B cell (primary cell): Measurements from ENCODE around the gene KRTAP19-7. TPM values are rescaled to one million over a fixed set of nuclear protein-coding genes. Genes with fewer than 3 reads are reported as not detected.

Experiments used
- ATAC-seq: fragments of 200-7000 bp; cut with Tn5 transposase; one replicate; pipeline ENCODE4 v1.10.0; 2021; ENCODE audit warnings: low read depth, mild to moderate bottlenecking, moderate number of reproducible peaks, moderate library complexity
- CTCF ChIA-PET: fragments of 350-600 bp; sonication (Branson Sonifier 250); formaldehyde crosslinking; loops from one replicate; lab custom pipeline; 2021; ENCODE audit warnings: antibody characterized with exemption, inconsistent platforms; lab: Charles Lee
- POLR2A ChIA-PET: fragments of 350-600 bp; sonication (Branson Sonifier 250); formaldehyde crosslinking; loops from one replicate; lab custom pipeline; 2021; ENCODE audit warnings: antibody characterized with exemption; lab: Charles Lee
- DNase-seq: peaks from one replicate; pipeline ENCODE4 v3.0.0; 2013
- H2AFZ ChIP-seq: 2 replicates; pipeline ENCODE4 v1.6.1; 2012; ENCODE audit warnings: mild to moderate bottlenecking, low read depth, low read length; ENCODE audit not compliant: insufficient read depth, poor library complexity, severe bottlenecking
- H3K27ac ChIP-seq, 2 donors: 1 replicate in 1 of 2; 2 replicates in 1 of 2; pipeline ENCODE4 v1.5.1; 2012 to 2013; ENCODE audit warnings: low read length in 2 of 2, mild to moderate bottlenecking in 2 of 2, moderate library complexity in 1 of 2
- H3K27me3 ChIP-seq, 4 experiments: fragments of 200-600 bp in 1 of 4; sonication (generic) in 1 of 4; replicated peaks in 1 of 4; 1 replicate in 2 of 4; 2 replicates in 2 of 4; pipeline versions ENCODE4 v1.6.1 to v1.7.0; 2013 to 2016; ENCODE audit warnings: low read length in 3 of 4, mild to moderate bottlenecking in 2 of 4, mixed read lengths in 1 of 4, moderate library complexity in 1 of 4; ENCODE audit not compliant: insufficient read depth in 4 of 4, control insufficient read depth in 3 of 4; ENCODE audit errors: control extremely low read depth in 1 of 4
- H3K36me3 ChIP-seq, 2 experiments: replicated peaks in 1 of 2; 1 replicate in 1 of 2; 2 replicates in 1 of 2; pipeline versions ENCODE4 v1.6.1 to v1.7.1; 2013; ENCODE audit warnings: low read length in 1 of 2; ENCODE audit not compliant: insufficient read depth in 2 of 2, control insufficient read depth in 1 of 2; ENCODE audit errors: control extremely low read depth in 1 of 2, extremely low read depth in 1 of 2
- H3K4me1 ChIP-seq, 2 donors: fragments of 200-600 bp in 1 of 2; sonication (generic) in 1 of 2; 1 replicate in 1 of 2; 2 replicates in 1 of 2; pipeline versions ENCODE4 v1.5.1 to v1.6.1; 2013 to 2017; ENCODE audit warnings: low read length in 2 of 2; ENCODE audit not compliant: control insufficient read depth in 2 of 2, insufficient read depth in 2 of 2
- H3K4me2 ChIP-seq: replicated peaks from 2 replicates; pipeline ENCODE3; 2012; ENCODE audit warnings: mild to moderate bottlenecking, low read depth, low read length; ENCODE audit not compliant: poor library complexity, severe bottlenecking
- H3K4me3 ChIP-seq, 5 experiments: fragments of 200-600 bp in 1 of 5; sonication (generic) in 1 of 5; 1 replicate in 3 of 5; 2 replicates in 2 of 5; pipeline versions ENCODE4 v1.5.1 to v1.7.0; 2011 to 2016; ENCODE audit warnings: low read length in 4 of 5, mild to moderate bottlenecking in 4 of 5, low read depth in 2 of 5, control low read depth in 1 of 5, moderate library complexity in 1 of 5; ENCODE audit not compliant: insufficient read depth in 1 of 5; ENCODE audit errors: control extremely low read depth in 1 of 5, extremely low read depth in 1 of 5
- H3K79me2 ChIP-seq: fragments of 200-600 bp; sonication (generic); one replicate; pipeline ENCODE4 v1.6.0; 2016; ENCODE audit warnings: low read length; ENCODE audit not compliant: control insufficient read depth, insufficient read depth
- H3K9ac ChIP-seq: fragments of 200-600 bp; sonication (generic); 2 replicates; pipeline ENCODE4 v1.6.1; 2017; ENCODE audit warnings: mild to moderate bottlenecking, low read length, moderate library complexity
- H3K9me3 ChIP-seq, 3 donors: one replicate each; pipeline versions ENCODE4 v1.6.1 to v1.7.1; 2013; ENCODE audit warnings: low read length in 2 of 3; ENCODE audit not compliant: control insufficient read depth in 2 of 3, insufficient read depth in 1 of 3; ENCODE audit errors: control extremely low read depth in 1 of 3
- H4K20me1 ChIP-seq: 2 replicates; pipeline ENCODE4 v1.6.0; 2012; ENCODE audit warnings: mild to moderate bottlenecking, low read length; ENCODE audit not compliant: insufficient read depth, control insufficient read depth, poor library complexity, severe bottlenecking
- H3K27ac Mint-ChIP-seq: one replicate; pipeline ENCODE4 v1.8.0; 2021; ENCODE audit warnings: mixed read lengths
- H3K27me3 Mint-ChIP-seq: one replicate; pipeline ENCODE4 v1.8.0; 2021; ENCODE audit warnings: mixed read lengths
- H3K4me1 Mint-ChIP-seq: one replicate; pipeline ENCODE4 v1.8.0; 2021; ENCODE audit warnings: mixed read lengths
- H3K4me3 Mint-ChIP-seq: one replicate; pipeline ENCODE4 v1.8.0; 2021; ENCODE audit warnings: mixed read lengths
- H3K9me3 Mint-ChIP-seq: one replicate; pipeline ENCODE4 v1.8.0; 2022; ENCODE audit warnings: mixed read lengths; ENCODE audit not compliant: insufficient read depth
- EZH2 ChIP-seq: IDR thresholded peaks from 2 replicates; pipeline ENCODE4 v1.6.1; 2012; ENCODE audit warnings: borderline replicate concordance, low read depth, mild to moderate bottlenecking, moderate library complexity, low read length; ENCODE audit not compliant: insufficient read depth, poor library complexity, severe bottlenecking
- WGBS: methylation state at CpG from one replicate; pipeline ENCODE4 v1.1.5; 2013; ENCODE audit warnings: missing lambda C conversion rate; ENCODE audit not compliant: insufficient coverage; 5-methylcytosine and 5-hydroxymethylcytosine counted together
- intact Hi-C: fragments of 100-400 bp; cut with micrococcal nuclease; formaldehyde crosslinking; loops from one replicate; pipeline ENCODE4 v1.10.0; 2022
- polyA plus RNA-seq: library from polyadenylated mRNA; depleted of rRNA; stranded (reverse); fragments of >200 nt; gene quantifications from 2 replicates; pipeline ENCODE4 v1.2.3, GENCODE V29; 2012
- total RNA-seq, 2 donors: library from RNA; stranded (reverse); fragments of 120-200 nt in 1 of 2; gene quantifications; 1 replicate in 1 of 2; 2 replicates in 1 of 2; pipeline versions ENCODE4 v1.2.3 to v1.2.4, GENCODE V29; 2013 to 2022
- TF ChIP-seq, protein P1 (sequence below): fragments of 200-600 bp; IDR thresholded peaks from one replicate; pipeline ENCODE4 v1.8.0; 2022; ENCODE audit warnings: antibody characterized with exemption, mild to moderate bottlenecking

Gene KRTAP19-7
- total and polyA plus RNA-seq, 2 donors (not counting 1 experiment from before 2014, with no cell fraction given): not detected

DNA sequence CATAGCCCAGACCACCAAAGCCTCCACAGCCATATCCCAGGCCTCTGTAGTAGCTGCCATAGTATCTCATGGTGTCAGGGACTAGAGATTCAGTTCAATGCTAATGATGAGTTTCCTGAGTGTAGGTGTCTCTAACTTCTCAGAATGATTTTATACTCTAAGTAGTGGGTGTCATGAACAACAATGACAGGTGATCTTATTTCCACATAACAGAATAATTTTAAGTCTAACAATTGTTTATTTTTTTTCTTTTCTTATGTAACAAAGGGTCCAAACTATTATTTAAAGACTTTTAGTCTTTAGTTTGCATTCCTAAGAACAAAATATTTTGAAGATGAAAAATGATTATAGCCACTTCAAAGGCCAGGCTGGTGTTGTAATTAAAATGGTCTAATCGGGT, 19.4 kb downstream of the KRTAP19-7 start, which contains the start of gene KRTAP19-6:
Gene KRTAP19-6 (minus strand): TSS at position 101 of the 400 bp plus-strand sequence. CDS start 31 bp downstream, at position 70.
- ATAC-seq: no peak
- Histone ChIP-seq H3K27me3 (no peaks in the 10 kb centered on the region), H4K20me1 (no peaks in the 10 kb centered on the region), H3K79me2 (no peaks in the 10 kb centered on the region), H3K9me3 (no peaks in the 10 kb centered on the region), H2AFZ (no peak within 1 kb of the TSS), H3K27ac (no peak within 1 kb of the TSS), H3K36me3 (no peaks in the 10 kb centered on the region), H3K4me3 (no peak within 1 kb of the TSS), H3K9ac (no peak within 1 kb of the TSS), H3K4me2 (no peak within 1 kb of the TSS), H3K4me1 (no peaks in the 10 kb centered on the region)
- Mint-ChIP-seq H3K27me3 (no peaks in the 10 kb centered on the region), H3K9me3 (peaks cover 6% of the 10 kb centered on the region), H3K4me1 (no peaks in the 10 kb centered on the region), H3K4me3 (no peak within 1 kb of the TSS), H3K27ac (no peak within 1 kb of the TSS)
- no peak for TF ChIP-seq EZH2
- TF ChIP-seq, protein P1, sequence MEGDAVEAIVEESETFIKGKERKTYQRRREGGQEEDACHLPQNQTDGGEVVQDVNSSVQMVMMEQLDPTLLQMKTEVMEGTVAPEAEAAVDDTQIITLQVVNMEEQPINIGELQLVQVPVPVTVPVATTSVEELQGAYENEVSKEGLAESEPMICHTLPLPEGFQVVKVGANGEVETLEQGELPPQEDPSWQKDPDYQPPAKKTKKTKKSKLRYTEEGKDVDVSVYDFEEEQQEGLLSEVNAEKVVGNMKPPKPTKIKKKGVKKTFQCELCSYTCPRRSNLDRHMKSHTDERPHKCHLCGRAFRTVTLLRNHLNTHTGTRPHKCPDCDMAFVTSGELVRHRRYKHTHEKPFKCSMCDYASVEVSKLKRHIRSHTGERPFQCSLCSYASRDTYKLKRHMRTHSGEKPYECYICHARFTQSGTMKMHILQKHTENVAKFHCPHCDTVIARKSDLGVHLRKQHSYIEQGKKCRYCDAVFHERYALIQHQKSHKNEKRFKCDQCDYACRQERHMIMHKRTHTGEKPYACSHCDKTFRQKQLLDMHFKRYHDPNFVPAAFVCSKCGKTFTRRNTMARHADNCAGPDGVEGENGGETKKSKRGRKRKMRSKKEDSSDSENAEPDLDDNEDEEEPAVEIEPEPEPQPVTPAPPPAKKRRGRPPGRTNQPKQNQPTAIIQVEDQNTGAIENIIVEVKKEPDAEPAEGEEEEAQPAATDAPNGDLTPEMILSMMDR: no peak
- ChIA-PET POLR2A (no interaction called here), CTCF (no interaction called here)
- no peak for DNase-seq
- intact Hi-C loops: no loop called here
- no CpG with 5 or more reads among the region's 1 CpG for WGBS

DNA sequence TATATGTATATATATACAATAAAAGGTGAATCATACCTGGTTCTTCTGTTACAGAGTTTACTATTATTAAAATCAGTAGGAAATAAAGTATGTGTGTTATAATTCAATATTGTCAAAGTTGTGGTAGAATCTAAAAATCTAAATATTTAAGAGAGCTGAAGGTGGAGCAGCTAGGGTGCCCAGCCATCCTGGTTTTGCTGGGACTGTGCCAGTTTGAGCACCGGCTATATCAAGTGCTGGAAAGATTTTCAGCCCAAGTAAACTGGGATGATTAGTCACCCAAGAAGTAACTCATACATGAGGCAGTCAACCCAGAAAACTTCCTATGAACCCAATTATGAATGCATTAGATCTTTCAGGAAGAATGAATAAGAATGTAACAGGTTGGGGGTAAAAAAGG, 42.2 kb downstream of the KRTAP19-7 start:
- POLR2A ChIA-PET: no interaction called here
- intact Hi-C loops: no loop called here
- no peak overlapping the region for H3K4me3 Mint-ChIP-seq

More for the DNA sequence above, 42.2 kb downstream of the KRTAP19-7 start:
- no peaks in the 10 kb centered on the region for H3K79me2 ChIP-seq
- H3K9me3 ChIP-seq: peaks cover 0 to 3% (median 1%) of the 10 kb centered on the region in 3 donors
- no peaks in the 10 kb centered on the region for H3K4me1 ChIP-seq
- no peak overlapping the region for H2AFZ ChIP-seq
- CTCF ChIA-PET: no interaction called here
- H3K4me1 Mint-ChIP-seq: no peaks in the 10 kb centered on the region
- no peak overlapping the region for H3K4me3 ChIP-seq
- DNase-seq (no peak), ATAC-seq (no peak)
- H4K20me1 ChIP-seq: no peaks in the 10 kb centered on the region
- 100% methylated on average over 1 of the region's 1 CpG for WGBS
- H3K9ac ChIP-seq: no peak overlapping the region
- H3K36me3 ChIP-seq: no peaks in the 10 kb centered on the region
- no peaks in the 10 kb centered on the region for H3K9me3 Mint-ChIP-seq
- H3K27ac ChIP-seq: no peak overlapping the region
- H3K27me3 Mint-ChIP-seq: no peaks in the 10 kb centered on the region
- no peak overlapping the region for H3K4me2 ChIP-seq
- no peak for TF ChIP-seq EZH2
- TF ChIP-seq, protein P1: no peak
- H3K27me3 ChIP-seq: no peaks in the 10 kb centered on the region
- no peak overlapping the region for H3K27ac Mint-ChIP-seq
